GM06990 (cell line): ENCODE data around the gene FAM210B.

Experiments used
- DNase-seq: peaks from one replicate; pipeline ENCODE4 v3.0.0-alpha.2; 2011; ENCODE audit not compliant: insufficient read length; ENCODE audit errors: extremely low read depth
- H3K27me3 ChIP-seq: replicated peaks from 2 replicates; pipeline ENCODE4 v1.6.0; 2011; ENCODE audit warnings: low read length; ENCODE audit not compliant: control insufficient read depth, insufficient read depth
- H3K36me3 ChIP-seq: 2 replicates; pipeline ENCODE4 v1.5.1; 2011; ENCODE audit warnings: low read length; ENCODE audit not compliant: control insufficient read depth, insufficient read depth
- H3K4me3 ChIP-seq: replicated peaks from 2 replicates; pipeline ENCODE4 v1.5.1; 2011; ENCODE audit warnings: low read depth, mild to moderate bottlenecking, control low read depth, low read length
- CTCF ChIP-seq: IDR thresholded peaks from 2 replicates; pipeline ENCODE4 v1.5.1; 2011; ENCODE audit warnings: low read length, control low read depth, mild to moderate bottlenecking, inconsistent platforms; ENCODE audit not compliant: insufficient read depth, poor library complexity, severe bottlenecking

FAM210B gene

GRCh38 chr20:56361900-56362299, 3.1 kb downstream of the FAM210B start:
- no peak for TF ChIP-seq CTCF
- no peak for DNase-seq
- no peaks in the 10 kb centered on the region for H3K36me3 ChIP-seq
- no peaks in the 10 kb centered on the region; the same call in 1 of the 2 replicates for H3K27me3 ChIP-seq
- no peak overlapping the region for H3K4me3 ChIP-seq

- no peaks in the 10 kb centered on the region for H3K36me3 ChIP-seq
- no peak overlapping the region for H3K4me3 ChIP-seq
- no peak for TF ChIP-seq CTCF
- no peak for DNase-seq
- no peaks in the 10 kb centered on the region; the same call in 1 of the 2 replicates for H3K27me3 ChIP-seq
Observed at GRCh38 chr20:56362833-56363413, 4.1 kb downstream of the FAM210B start.

DNA sequence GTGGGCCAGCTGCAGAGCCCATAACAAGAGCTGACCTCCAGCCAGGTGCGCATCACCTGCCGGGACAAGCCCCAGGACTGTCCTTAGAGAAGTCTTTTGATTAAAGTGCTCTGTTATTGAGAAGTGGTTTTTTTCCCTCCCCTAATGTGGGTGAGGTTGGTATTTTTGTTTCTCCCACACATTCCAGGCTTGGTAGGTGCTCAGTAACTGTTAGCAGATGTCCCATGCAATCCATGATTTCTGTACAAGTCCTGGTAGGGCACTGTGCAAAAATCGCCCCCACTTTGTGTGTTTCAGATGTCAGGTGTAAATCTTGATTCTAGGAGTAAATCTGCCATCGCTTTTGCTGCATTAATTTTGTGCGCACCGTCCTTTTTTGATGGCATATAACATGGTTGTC, 4.7 kb downstream of the FAM210B start:
- TF ChIP-seq CTCF, result no peak

GRCh38 chr20:56368351-56369134, 9.8 kb downstream of the FAM210B start:
- Histone ChIP-seq H3K36me3 (peaks cover 12% of the 10 kb centered on the region), H3K27me3 (no peaks in the 10 kb centered on the region; the same call in 1 of the 2 replicates), H3K4me3 (no peak overlapping the region)
- no peak for TF ChIP-seq CTCF
- no peak for DNase-seq

More for the DNA sequence above, 4.7 kb downstream of the FAM210B start:
- no peak overlapping the region for H3K4me3 ChIP-seq
- DNase-seq, result no peak
- H3K36me3 ChIP-seq, result no peaks in the 10 kb centered on the region
- H3K27me3 ChIP-seq, result no peaks in the 10 kb centered on the region; the same call in 1 of the 2 replicates

DNA sequence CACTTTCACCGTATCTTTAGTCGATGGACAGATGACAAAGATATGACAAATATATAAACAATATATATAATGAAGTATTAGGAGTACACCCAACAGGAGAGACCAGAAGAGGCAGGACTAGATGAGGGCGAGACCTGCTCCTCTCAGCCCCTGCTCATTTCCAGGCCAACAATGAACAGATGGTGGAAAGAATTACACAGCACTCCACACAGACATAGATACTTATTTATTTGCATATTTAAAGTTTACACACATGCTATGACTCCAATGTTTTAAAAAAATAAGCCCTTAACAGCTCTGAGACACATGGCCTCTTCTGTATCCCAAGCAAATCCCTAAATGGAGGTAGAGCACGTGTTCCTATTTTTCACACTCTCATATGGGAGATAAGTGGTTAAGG, 10.4 kb downstream of the FAM210B start:
- Histone ChIP-seq H3K27me3 (no peaks in the 10 kb centered on the region), H3K4me3 (no peak overlapping the region), H3K36me3 (peaks cover 12% of the 10 kb centered on the region)
- DNase-seq, result no peak
- no peak for TF ChIP-seq CTCF

DNA sequence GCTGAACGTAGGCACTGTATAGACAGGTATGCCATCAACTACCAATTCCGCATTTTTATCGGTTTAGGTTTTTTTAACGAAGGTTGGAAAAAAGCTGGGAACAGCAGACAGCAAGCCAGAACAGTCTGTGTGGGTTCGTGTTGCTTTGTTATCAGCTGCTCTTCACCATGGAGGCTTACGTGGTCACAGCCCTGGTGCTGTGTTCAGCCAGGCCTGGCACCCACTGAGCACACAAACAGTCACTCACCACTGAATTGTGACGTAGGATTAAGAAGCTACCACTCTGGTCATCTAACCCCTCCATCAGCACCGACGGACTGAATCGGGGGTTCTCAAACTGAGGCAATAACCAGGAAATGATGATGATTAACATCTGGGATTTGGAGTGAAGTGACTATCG, 13.2 kb downstream of the FAM210B start:
- TF ChIP-seq CTCF, result no peak
- Histone ChIP-seq H3K27me3 (no peaks in the 10 kb centered on the region), H3K4me3 (no peak overlapping the region), H3K36me3 (peaks cover 12% of the 10 kb centered on the region)
- no peak for DNase-seq
